ENCODE measurements around the gene SORCS1. TPM values are rescaled to one million over a fixed set of nuclear protein-coding genes. Genes with fewer than 3 reads are reported as not detected.
A peak's percentile ranks its signal among the peaks of the same experiment; 100 is the strongest.

The SORCS1 gene
- total RNA-seq, 1 donor from 2014 or later = 0.23 TPM

GRCh38 chr10:106941297-106942034 is 223.0 kb downstream of the SORCS1 start:
- no peak overlapping the region for H3K27ac ChIP-seq
- intact Hi-C loops (cut with DNase I) = no loop called here
- peaks cover 5% of the 10 kb centered on the region for H3K4me1 ChIP-seq
- no peak for TF ChIP-seq CTCF (IDR thresholded peaks at IDR 0.05)
- H3K36me3 ChIP-seq = no peaks in the 10 kb centered on the region
- H3K9me3 ChIP-seq = no peaks in the 10 kb centered on the region
- DNase-seq (no peak), ATAC-seq (no peak)
- H3K4me3 ChIP-seq = no peak overlapping the region
- no peaks in the 10 kb centered on the region for H3K27me3 ChIP-seq

GRCh38 chr10:106938513-106938912 is 226.0 kb downstream of the SORCS1 start:
- intact Hi-C loops (cut with DNase I) = no loop called here
- no peaks in the 10 kb centered on the region for H3K27me3 ChIP-seq
- no peak for TF ChIP-seq CTCF (IDR thresholded peaks at IDR 0.05)
- H3K27ac ChIP-seq = no peak overlapping the region
- ATAC-seq (no peak), DNase-seq (no peak)
- H3K4me3 ChIP-seq = no peak overlapping the region
- peaks cover 5% of the 10 kb centered on the region for H3K4me1 ChIP-seq
- no peaks in the 10 kb centered on the region for H3K9me3 ChIP-seq
- H3K36me3 ChIP-seq = no peaks in the 10 kb centered on the region

- H3K36me3 ChIP-seq = no peaks in the 10 kb centered on the region
- H3K9me3 ChIP-seq = no peaks in the 10 kb centered on the region
- DNase-seq = no peak
- peak; percentile 73 for ATAC-seq
- peaks cover 5% of the 10 kb centered on the region for H3K4me1 ChIP-seq
- H3K4me3 ChIP-seq = no peak overlapping the region
- no peak overlapping the region for H3K27ac ChIP-seq
- H3K27me3 ChIP-seq = no peaks in the 10 kb centered on the region
- no peak for TF ChIP-seq CTCF (IDR thresholded peaks at IDR 0.05)
- intact Hi-C loops (cut with DNase I) = no loop called here
Measured at GRCh38 chr10:106935978-106936451, 228.5 kb downstream of the SORCS1 start.

GRCh38 chr10:106931853-106932249 is 232.7 kb downstream of the SORCS1 start:
- no peaks in the 10 kb centered on the region for H3K9me3 ChIP-seq
- intact Hi-C loops (cut with DNase I) = no loop called here
- H3K4me1 ChIP-seq = peaks cover 5% of the 10 kb centered on the region
- H3K27ac ChIP-seq = no peak overlapping the region
- ATAC-seq (no peak), DNase-seq (no peak)
- TF ChIP-seq CTCF (IDR thresholded peaks at IDR 0.05) = no peak
- H3K27me3 ChIP-seq = no peaks in the 10 kb centered on the region
- no peak overlapping the region for H3K4me3 ChIP-seq
- no peaks in the 10 kb centered on the region for H3K36me3 ChIP-seq

- TF ChIP-seq CTCF (IDR thresholded peaks at IDR 0.05) = no peak
- no peak for DNase-seq
- intact Hi-C loops (cut with DNase I) = no loop called here
- Histone ChIP-seq H3K4me1 (peaks cover 5% of the 10 kb centered on the region), H3K27ac (no peak overlapping the region), H3K9me3 (no peaks in the 10 kb centered on the region), H3K36me3 (no peaks in the 10 kb centered on the region), H3K27me3 (no peaks in the 10 kb centered on the region), H3K4me3 (no peak overlapping the region)
- peak; percentile 80 for ATAC-seq
Measured at GRCh38 chr10:106931159-106931852, 233.2 kb downstream of the SORCS1 start.
